AG04450 (cell line): ENCODE measurements around the gene HDGFL1. TPM values are rescaled to one million over a fixed set of nuclear protein-coding genes. Genes with fewer than 3 reads are reported as not detected.

Source experiments
- CTCF ChIA-PET: fragments of 300-600, 350-600 bp; formaldehyde crosslinking; extraction: SDS; loops from one replicate; lab custom pipeline; 2022; ENCODE audit warnings: antibody characterized with exemption, inconsistent platforms; lab: Charles Lee
- POLR2A ChIA-PET: fragments of 350-600 bp; formaldehyde crosslinking; extraction: SDS; loops from one replicate; lab custom pipeline; 2021; ENCODE audit warnings: antibody characterized with exemption, inconsistent platforms; lab: Yijun Ruan, JAX
- DNase-seq: peaks from one replicate; pipeline ENCODE4 v3.0.0-alpha.2; 2011; ENCODE audit warnings: low read depth, low spot score
- H3K27ac ChIP-seq: one replicate; pipeline ENCODE4 v1.5.1; 2012; ENCODE audit warnings: low read depth, low read length, control low read depth
- H3K27me3 ChIP-seq: one replicate; pipeline ENCODE4 v1.6.0; 2012; ENCODE audit warnings: low read length; ENCODE audit not compliant: control insufficient read depth, insufficient read depth
- H3K4me3 ChIP-seq: 2 replicates; pipeline ENCODE4 v1.5.1; 2011; ENCODE audit warnings: mild to moderate bottlenecking, low read depth, low read length, control low read depth
- H3K9me3 ChIP-seq: 2 replicates; pipeline ENCODE4 v1.5.1; 2012; ENCODE audit warnings: low read length; ENCODE audit not compliant: control insufficient read depth, insufficient read depth
- CTCF ChIP-seq: IDR thresholded peaks from 2 replicates; pipeline ENCODE4 v1.5.1; 2011; ENCODE audit warnings: low read depth, low read length, control low read depth, inconsistent platforms
- polyA minus RNA-seq: library from RNA; depleted of rRNA, polyadenylated mRNA; stranded (reverse); fragments of >200 nt; gene quantifications from 2 replicates; pipeline ENCODE4 v1.2.3, GENCODE V29; 2011; rRNA and poly(A)+ RNA removed
- polyA plus RNA-seq: library from polyadenylated mRNA; depleted of rRNA; stranded (reverse); fragments of >200 nt; gene quantifications from 2 replicates; pipeline ENCODE4 v1.2.3, GENCODE V29; 2011; rRNA removed

Gene HDGFL1
- not detected in 2 replicates for polyA plus RNA-seq
- polyA minus RNA-seq = not detected in 2 replicates

- TF ChIP-seq CTCF = no peak
- ChIA-PET POLR2A (no interaction called here), CTCF (no interaction called here)
These were observed at the start of gene HDGFL1 for GRCh38 chr6:22569281-22570184. TSS of gene HDGFL1 (plus strand) at chr6:22569566. CDS start at chr6:22569576, 10 bp downstream.

GRCh38 chr6:22521035-22521434 is 48.3 kb upstream of the HDGFL1 start:
- Histone ChIP-seq H3K9me3 (no peaks in the 10 kb centered on the region), H3K27me3 (no peaks in the 10 kb centered on the region), H3K27ac (no peak overlapping the region), H3K4me3 (no peak overlapping the region)
- TF ChIP-seq CTCF = no peak
- DNase-seq = no peak
- ChIA-PET CTCF (no interaction called here), POLR2A (interaction anchor here (0.6 kb wide), 1 partner anchor 386 kb away, joined by 3 read pairs; no protein-coding TSS in a partner anchor)

More at GRCh38 chr6:22569281-22570184, at the start of gene HDGFL1:
- H3K27ac ChIP-seq = no peak within 1 kb of the TSS
- H3K4me3 ChIP-seq = no peak within 1 kb of the TSS
- no peak for DNase-seq
- peaks cover 14% of the 10 kb centered on the region for H3K9me3 ChIP-seq
- no peaks in the 10 kb centered on the region for H3K27me3 ChIP-seq

- no peak overlapping the region for H3K4me3 ChIP-seq
- no peaks in the 10 kb centered on the region for H3K27me3 ChIP-seq
- DNase-seq = no peak
- POLR2A ChIA-PET = no interaction called here
- no peak overlapping the region for H3K27ac ChIP-seq
- no peaks in the 10 kb centered on the region for H3K9me3 ChIP-seq
- TF ChIP-seq CTCF = no peak
- CTCF ChIA-PET = no interaction called here
These were observed 42.6 kb upstream of the HDGFL1 start for GRCh38 chr6:22526736-22527135.

GRCh38 chr6:22529866-22530265 is 39.5 kb upstream of the HDGFL1 start:
- no peaks in the 10 kb centered on the region for H3K9me3 ChIP-seq
- DNase-seq = no peak
- ChIA-PET CTCF (no interaction called here), POLR2A (no interaction called here)
- H3K27me3 ChIP-seq = no peaks in the 10 kb centered on the region
- H3K4me3 ChIP-seq = no peak overlapping the region
- H3K27ac ChIP-seq = no peak overlapping the region
- TF ChIP-seq CTCF = no peak

GRCh38 chr6:22530506-22530905 is 38.9 kb upstream of the HDGFL1 start:
- no peak overlapping the region for H3K27ac ChIP-seq
- TF ChIP-seq CTCF = no peak
- ChIA-PET POLR2A (no interaction called here), CTCF (no interaction called here)
- H3K27me3 ChIP-seq = no peaks in the 10 kb centered on the region
- H3K4me3 ChIP-seq = no peak overlapping the region
- no peak for DNase-seq
- no peaks in the 10 kb centered on the region; the same call in 1 of the 2 replicates for H3K9me3 ChIP-seq
